OCI-LY3 (cell line): ENCODE results near the gene REPS2.

ENCODE experiments used
- H2AFZ ChIP-seq: fragments of 200-600, 300-600 bp; shearing (Covaris generic); 2 replicates; pipeline ENCODE4 v1.6.0; 2014; ENCODE audit warnings: antibody characterized with exemption, low read depth, low read length
- H3K27ac ChIP-seq: fragments of 200-600, 300-600 bp; sonication (generic); 2 replicates; pipeline ENCODE4 v1.5.1; 2014; ENCODE audit warnings: mild to moderate bottlenecking, low read length, moderate library complexity, mixed read lengths
- H3K27me3 ChIP-seq: fragments of 200-600, 300-600 bp; sonication (generic); 2 replicates; pipeline ENCODE4 v1.6.1; 2014; ENCODE audit warnings: low read depth, low read length, mixed read lengths
- H3K36me3 ChIP-seq: fragments of 200-600, 300-600 bp; sonication (generic); replicated peaks from 2 replicates; pipeline ENCODE3; 2014; ENCODE audit warnings: low read depth, low read length, mixed read lengths
- H3K4me1 ChIP-seq: fragments of 300-600, 200-600 bp; sonication (generic); 2 replicates; pipeline ENCODE4 v1.6.1; 2014; ENCODE audit warnings: low read length, mixed read lengths
- H3K4me2 ChIP-seq: fragments of 200-600, 300-600 bp; sonication (generic); 2 replicates; pipeline ENCODE4 v1.6.1; 2014; ENCODE audit warnings: low read length, mixed read lengths
- H3K4me3 ChIP-seq: fragments of 300-600, 200-600 bp; sonication (generic); 2 replicates; pipeline ENCODE4 v1.5.1; 2014; ENCODE audit warnings: antibody characterized with exemption, mild to moderate bottlenecking, low read length, moderate library complexity
- H3K79me2 ChIP-seq: fragments of 300-600, 200-600 bp; shearing (Covaris generic); 2 replicates; pipeline ENCODE4 v1.6.1; 2014; ENCODE audit warnings: mild to moderate bottlenecking, low read length, mixed read lengths
- H3K9ac ChIP-seq: fragments of 300-600, 200-600 bp; shearing (Covaris generic); 2 replicates; pipeline ENCODE4 v1.6.0; 2014; ENCODE audit warnings: mild to moderate bottlenecking, low read length, moderate library complexity
- H3K9me3 ChIP-seq: fragments of 200-600, 300-600 bp; shearing (Covaris generic); 2 replicates; pipeline ENCODE4 v1.6.1; 2014; ENCODE audit warnings: low read length, mixed read lengths; ENCODE audit not compliant: insufficient read depth
- H4K20me1 ChIP-seq: fragments of 200-600, 300-600 bp; sonication (generic); 2 replicates; pipeline ENCODE4 v1.6.1; 2016; ENCODE audit warnings: low read length, mixed read lengths; ENCODE audit not compliant: insufficient read depth
- EZH2phosphoT487 ChIP-seq: fragments of 200-600 bp; shearing (Covaris generic); IDR thresholded peaks from 2 replicates; pipeline ENCODE4 v1.6.1; 2018; ENCODE audit warnings: antibody characterized with exemption, mixed run types, low read depth
- TF ChIP-seq, protein P1 (sequence below): fragments of 200-600, 300-600 bp; sonication (generic); IDR thresholded peaks from 2 replicates; pipeline ENCODE4 v1.5.1; 2014; ENCODE audit warnings: antibody characterized with exemption, low read length, low read depth

REPS2 gene

DNA sequence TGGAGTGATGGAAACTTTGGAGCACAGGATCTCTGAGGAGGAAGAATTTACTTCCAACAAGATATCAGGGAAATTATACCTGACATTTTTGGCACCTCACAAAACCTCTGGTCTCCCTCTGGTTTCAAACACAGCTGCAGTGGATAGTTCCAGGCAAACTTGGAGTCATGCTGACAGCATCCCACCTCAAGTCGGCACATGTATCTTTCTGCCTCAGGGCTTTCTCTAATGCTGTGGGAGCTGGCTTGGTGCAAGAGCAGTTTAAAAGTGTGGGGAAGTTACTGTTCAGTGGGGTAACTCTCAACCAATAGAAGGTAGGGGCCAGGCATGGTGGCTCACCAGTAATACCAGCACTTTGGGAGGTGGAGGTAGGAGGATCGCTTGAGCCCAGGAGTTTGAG is 221.5 kb downstream of the REPS2 start:
- no peak overlapping the region for H3K9ac ChIP-seq
- H3K4me3 ChIP-seq, result no peak overlapping the region
- H3K79me2 ChIP-seq, result no peaks in the 10 kb centered on the region
- no peaks in the 10 kb centered on the region for H3K27me3 ChIP-seq
- no peak overlapping the region for H3K27ac ChIP-seq
- no peak overlapping the region for H2AFZ ChIP-seq
- no peaks in the 10 kb centered on the region for H3K9me3 ChIP-seq
- no peak overlapping the region for H3K4me2 ChIP-seq
- H4K20me1 ChIP-seq, result no peaks in the 10 kb centered on the region
- TF ChIP-seq, protein P1, sequence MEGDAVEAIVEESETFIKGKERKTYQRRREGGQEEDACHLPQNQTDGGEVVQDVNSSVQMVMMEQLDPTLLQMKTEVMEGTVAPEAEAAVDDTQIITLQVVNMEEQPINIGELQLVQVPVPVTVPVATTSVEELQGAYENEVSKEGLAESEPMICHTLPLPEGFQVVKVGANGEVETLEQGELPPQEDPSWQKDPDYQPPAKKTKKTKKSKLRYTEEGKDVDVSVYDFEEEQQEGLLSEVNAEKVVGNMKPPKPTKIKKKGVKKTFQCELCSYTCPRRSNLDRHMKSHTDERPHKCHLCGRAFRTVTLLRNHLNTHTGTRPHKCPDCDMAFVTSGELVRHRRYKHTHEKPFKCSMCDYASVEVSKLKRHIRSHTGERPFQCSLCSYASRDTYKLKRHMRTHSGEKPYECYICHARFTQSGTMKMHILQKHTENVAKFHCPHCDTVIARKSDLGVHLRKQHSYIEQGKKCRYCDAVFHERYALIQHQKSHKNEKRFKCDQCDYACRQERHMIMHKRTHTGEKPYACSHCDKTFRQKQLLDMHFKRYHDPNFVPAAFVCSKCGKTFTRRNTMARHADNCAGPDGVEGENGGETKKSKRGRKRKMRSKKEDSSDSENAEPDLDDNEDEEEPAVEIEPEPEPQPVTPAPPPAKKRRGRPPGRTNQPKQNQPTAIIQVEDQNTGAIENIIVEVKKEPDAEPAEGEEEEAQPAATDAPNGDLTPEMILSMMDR, result no peak
- TF ChIP-seq EZH2phosphoT487, result no peak
- no peaks in the 10 kb centered on the region for H3K36me3 ChIP-seq
- H3K4me1 ChIP-seq, result no peaks in the 10 kb centered on the region

DNA sequence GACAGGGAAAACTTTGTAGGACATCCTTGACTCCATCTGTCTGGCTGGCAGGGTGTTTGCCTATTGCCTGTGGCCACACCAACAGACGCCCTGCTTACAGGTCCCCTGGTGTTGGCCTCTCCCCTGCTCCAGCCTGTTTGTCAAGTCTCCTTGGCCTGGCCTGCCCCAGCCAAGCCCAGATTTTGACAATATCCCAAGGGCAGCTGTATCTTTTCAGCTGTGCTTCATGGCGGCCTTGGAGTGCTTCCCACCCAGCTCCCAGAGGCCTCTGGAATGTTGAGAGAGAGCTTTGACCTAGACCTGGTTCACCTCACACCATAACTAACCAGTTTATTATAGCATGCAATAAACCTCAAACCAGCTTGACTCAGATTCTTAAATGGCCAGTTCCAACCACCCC is 224.5 kb downstream of the REPS2 start:
- H3K27ac ChIP-seq, result no peak overlapping the region
- no peaks in the 10 kb centered on the region for H3K9me3 ChIP-seq
- no peaks in the 10 kb centered on the region for H4K20me1 ChIP-seq
- no peaks in the 10 kb centered on the region for H3K27me3 ChIP-seq
- H3K9ac ChIP-seq, result no peak overlapping the region
- no peaks in the 10 kb centered on the region for H3K36me3 ChIP-seq
- no peaks in the 10 kb centered on the region for H3K4me1 ChIP-seq
- no peaks in the 10 kb centered on the region for H3K79me2 ChIP-seq
- H2AFZ ChIP-seq, result no peak overlapping the region
- TF ChIP-seq, protein P1, result no peak
- no peak for TF ChIP-seq EZH2phosphoT487
- H3K4me2 ChIP-seq, result no peak overlapping the region
- no peak overlapping the region for H3K4me3 ChIP-seq

DNA sequence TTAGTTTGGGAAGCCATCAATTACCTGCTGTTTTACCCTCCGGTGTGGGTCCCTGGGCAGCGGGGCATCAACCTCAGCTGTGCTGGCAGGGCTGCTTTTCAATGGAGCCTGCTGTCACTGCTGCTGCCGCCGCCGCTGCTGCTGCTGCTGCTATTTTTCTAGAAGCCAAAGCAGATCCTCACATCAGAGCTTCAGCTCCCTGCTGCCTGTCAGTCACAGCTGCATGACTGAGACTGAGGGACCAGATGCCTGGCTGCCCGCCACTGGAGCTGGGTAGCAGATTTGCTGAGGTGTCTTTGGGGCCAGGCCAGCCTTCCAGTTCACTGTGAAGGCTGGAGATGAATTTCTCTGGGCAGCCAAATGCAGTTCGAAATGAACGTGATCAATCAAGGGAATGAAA is 228.2 kb downstream of the REPS2 start:
- H3K4me3 ChIP-seq, result no peak overlapping the region
- H2AFZ ChIP-seq, result no peak overlapping the region
- no peak overlapping the region for H3K9ac ChIP-seq
- H3K9me3 ChIP-seq, result no peaks in the 10 kb centered on the region
- H3K27ac ChIP-seq, result no peak overlapping the region
- H3K79me2 ChIP-seq, result no peaks in the 10 kb centered on the region
- no peak overlapping the region for H3K4me2 ChIP-seq
- no peak for TF ChIP-seq EZH2phosphoT487
- TF ChIP-seq, protein P1, result no peak
- no peaks in the 10 kb centered on the region for H3K4me1 ChIP-seq
- H3K36me3 ChIP-seq, result no peaks in the 10 kb centered on the region
- no peaks in the 10 kb centered on the region for H4K20me1 ChIP-seq
- H3K27me3 ChIP-seq, result no peaks in the 10 kb centered on the region

DNA sequence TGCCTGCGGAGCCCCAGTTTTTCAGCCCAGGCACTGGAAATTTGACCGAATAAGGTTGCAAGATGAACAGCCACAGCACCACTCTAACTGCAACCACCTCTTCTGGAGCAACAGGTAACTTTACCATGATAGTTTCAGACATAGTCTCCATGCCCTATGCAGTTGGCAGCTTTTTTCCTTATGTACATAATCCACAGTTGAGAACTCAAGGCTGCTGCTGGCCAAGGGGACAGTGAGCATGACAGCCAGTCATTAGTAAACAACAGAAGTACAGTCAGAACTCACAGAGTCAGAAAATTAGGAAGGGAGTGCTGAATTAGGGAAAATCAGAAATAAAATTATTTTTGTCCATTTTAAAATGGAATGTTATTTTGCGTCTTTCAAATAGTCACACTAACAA is 235.9 kb downstream of the REPS2 start:
- Histone ChIP-seq H3K9me3 (no peaks in the 10 kb centered on the region), H3K27ac (no peak overlapping the region), H3K36me3 (no peaks in the 10 kb centered on the region), H3K27me3 (no peaks in the 10 kb centered on the region), H2AFZ (no peak overlapping the region), H3K4me3 (no peak overlapping the region), H3K4me1 (peaks cover under 1% of the 10 kb centered on the region; the same call in 1 of the 2 replicates), H3K4me2 (no peak overlapping the region), H3K79me2 (no peaks in the 10 kb centered on the region), H3K9ac (no peak overlapping the region), H4K20me1 (no peaks in the 10 kb centered on the region)
- TF ChIP-seq, protein P1, result no peak
- no peak for TF ChIP-seq EZH2phosphoT487
